H9 (cell line): Measurements from ENCODE around the gene CACTIN. TPM values are rescaled to one million over a fixed set of nuclear protein-coding genes. Genes with fewer than 3 reads are reported as not detected.

ENCODE experiments used
- DNase-seq: peaks from one replicate; pipeline ENCODE4 v3.0.0-alpha.2; 2017
- H2AFZ ChIP-seq: one replicate; pipeline ENCODE4 v1.6.1; 2013; ENCODE audit warnings: mild to moderate bottlenecking, low read length, control low read depth, moderate library complexity
- H2AK5ac ChIP-seq: 2 replicates; pipeline ENCODE4 v1.6.1; 2013; ENCODE audit warnings: low read length, control low read depth, mixed read lengths; ENCODE audit not compliant: insufficient read length
- H2BK120ac ChIP-seq: one replicate; pipeline ENCODE4 v1.6.1; 2013; ENCODE audit warnings: low read depth, mild to moderate bottlenecking, low read length, control low read depth, inconsistent platforms; ENCODE audit not compliant: poor library complexity, severe bottlenecking
- H2BK12ac ChIP-seq: 2 replicates; pipeline ENCODE4 v1.6.1; 2013; ENCODE audit warnings: low read length, control low read depth, mixed read lengths, low read depth; ENCODE audit not compliant: insufficient read length
- H2BK15ac ChIP-seq: 2 replicates; pipeline ENCODE4 v1.6.1; 2013; ENCODE audit warnings: low read depth, low read length, control low read depth
- H2BK20ac ChIP-seq: one replicate; pipeline ENCODE4 v1.6.1; 2013; ENCODE audit warnings: low read depth, mild to moderate bottlenecking, low read length, control low read depth, inconsistent platforms; ENCODE audit not compliant: poor library complexity, severe bottlenecking
- H2BK5ac ChIP-seq: 2 replicates; pipeline ENCODE4 v1.6.1; 2013; ENCODE audit warnings: low read length, control low read depth, mixed read lengths; ENCODE audit not compliant: insufficient read length
- H3K14ac ChIP-seq: 2 replicates; pipeline ENCODE4 v1.6.1; 2013; ENCODE audit warnings: low read length, control low read depth; ENCODE audit not compliant: insufficient read depth
- H3K18ac ChIP-seq: 2 replicates; pipeline ENCODE4 v1.6.1; 2013; ENCODE audit warnings: low read depth, mild to moderate bottlenecking, mixed read lengths, low read length, control low read depth; ENCODE audit not compliant: insufficient read length
- H3K23ac ChIP-seq: 2 replicates; pipeline ENCODE4 v1.6.1; 2013; ENCODE audit warnings: low read length, control low read depth, mixed read lengths, low read depth; ENCODE audit not compliant: insufficient read length
- H3K23me2 ChIP-seq: 2 replicates; pipeline ENCODE4 v1.6.1; 2013; ENCODE audit warnings: low read depth, mild to moderate bottlenecking, mixed read lengths, low read length, control low read depth; ENCODE audit not compliant: insufficient read length, poor library complexity, severe bottlenecking
- H3K27ac ChIP-seq: 2 replicates; pipeline ENCODE4 v1.5.1; 2013; ENCODE audit warnings: low read length, control low read depth, mixed read lengths, low read depth; ENCODE audit not compliant: insufficient read length
- H3K27me3 ChIP-seq: 2 replicates; pipeline ENCODE4 v1.6.1; 2013; ENCODE audit warnings: low read length, control low read depth, inconsistent platforms; ENCODE audit not compliant: insufficient read depth
- H3K4ac ChIP-seq: 2 replicates; pipeline ENCODE4 v1.6.1; 2013; ENCODE audit warnings: low read depth, mild to moderate bottlenecking, control low read depth, inconsistent platforms, low read length, moderate library complexity
- H3K4me1 ChIP-seq: 2 replicates; pipeline ENCODE4 v1.6.1; 2013; ENCODE audit warnings: low read length, control low read depth, inconsistent platforms; ENCODE audit not compliant: insufficient read depth
- H3K4me2 ChIP-seq: 2 replicates; pipeline ENCODE4 v1.6.1; 2013; ENCODE audit warnings: low read length, control low read depth, mixed read lengths; ENCODE audit not compliant: insufficient read length, insufficient read depth
- H3K56ac ChIP-seq: 2 replicates; pipeline ENCODE4 v1.6.1; 2013; ENCODE audit warnings: low read depth, mild to moderate bottlenecking, mixed read lengths, low read length, control low read depth; ENCODE audit not compliant: insufficient read length
- H3K79me1 ChIP-seq: 2 replicates; pipeline ENCODE4 v1.6.1; 2013; ENCODE audit warnings: low read depth, mild to moderate bottlenecking, moderate library complexity, low read length, control low read depth, inconsistent platforms; ENCODE audit not compliant: insufficient read depth, poor library complexity, severe bottlenecking
- H3K79me2 ChIP-seq: 2 replicates; pipeline ENCODE4 v1.6.1; 2013; ENCODE audit warnings: low read length, control low read depth, inconsistent platforms; ENCODE audit not compliant: insufficient read depth
- H3K9ac ChIP-seq: 2 replicates; pipeline ENCODE4 v1.6.1; 2013; ENCODE audit warnings: low read length, control low read depth, mixed read lengths; ENCODE audit not compliant: insufficient read length; ENCODE audit errors: extremely low read depth
- H3K9me3 ChIP-seq: one replicate; pipeline ENCODE4 v1.6.1; 2013; ENCODE audit warnings: low read depth, low read length, inconsistent platforms; ENCODE audit not compliant: control insufficient read depth
- H3T11ph ChIP-seq: one replicate; pipeline ENCODE4 v1.6.1; 2013; ENCODE audit warnings: mild to moderate bottlenecking, low read length, control low read depth, inconsistent platforms
- H4K20me1 ChIP-seq: one replicate; pipeline ENCODE4 v1.6.1; 2013; ENCODE audit not compliant: control insufficient read depth, insufficient read length, insufficient read depth
- H4K5ac ChIP-seq: 2 replicates; pipeline ENCODE4 v1.6.1; 2013; ENCODE audit warnings: low read depth, mild to moderate bottlenecking, mixed read lengths, low read length, control low read depth; ENCODE audit not compliant: insufficient read length
- H4K8ac ChIP-seq: replicated peaks from 2 replicates; pipeline ENCODE4 v1.6.1; 2013; ENCODE audit warnings: low read length, control low read depth, mixed read lengths, low read depth; ENCODE audit not compliant: insufficient read length
- H4K91ac ChIP-seq: 2 replicates; pipeline ENCODE4 v1.6.1; 2013; ENCODE audit warnings: low read depth, mild to moderate bottlenecking, moderate library complexity, mixed read lengths, low read length, control low read depth; ENCODE audit not compliant: insufficient read length
- H3K27ac Mint-ChIP-seq, 3 experiments: 2 replicates in 2 of 3; 3 replicates in 1 of 3; pipeline ENCODE4 v1.8.0; 2020 to 2021; ENCODE audit warnings: mixed read lengths in 3 of 3, mild to moderate bottlenecking in 1 of 3, moderate library complexity in 1 of 3
- H3K27me3 Mint-ChIP-seq: 2 replicates; pipeline ENCODE4 v1.8.0; 2021; ENCODE audit warnings: low read depth, mild to moderate bottlenecking, moderate library complexity, mixed read lengths
- H3K36me3 Mint-ChIP-seq, 3 experiments: 2 replicates in 2 of 3; 3 replicates in 1 of 3; pipeline ENCODE4 v1.8.0; 2020 to 2021; ENCODE audit warnings: low read depth in 3 of 3, mixed read lengths in 3 of 3; ENCODE audit not compliant: insufficient read depth in 1 of 3
- H3K4me1 Mint-ChIP-seq, 2 experiments: 2 replicates each; pipeline ENCODE4 v1.8.0; 2020; ENCODE audit warnings: mixed read lengths in 2 of 2
- H3K4me3 Mint-ChIP-seq, 2 experiments: 2 replicates in 1 of 2; 3 replicates in 1 of 2; pipeline ENCODE4 v1.8.0; 2020 to 2021; ENCODE audit warnings: mild to moderate bottlenecking in 2 of 2, mixed read lengths in 2 of 2, moderate library complexity in 1 of 2
- H3K9me3 Mint-ChIP-seq, 2 experiments: 2 replicates in 1 of 2; 3 replicates in 1 of 2; pipeline ENCODE4 v1.8.0; 2020; ENCODE audit warnings: mild to moderate bottlenecking in 2 of 2, mixed read lengths in 2 of 2, moderate library complexity in 1 of 2
- WGBS: extraction: QIAGEN DNeasy Blood & Tissue Kit; methylation state at CpG from one replicate; pipeline ENCODE4 v1.1.7; 2013; ENCODE audit warnings: missing lambda C conversion rate, low lambda C conversion rate, mixed read lengths; ENCODE audit not compliant: insufficient read length; ENCODE audit errors: extremely low coverage; 5-methylcytosine and 5-hydroxymethylcytosine counted together
- total RNA-seq: library from RNA; stranded (reverse); gene quantifications from 2 replicates; pipeline ENCODE4 v1.2.1, GENCODE V29; 2021
- TF ChIP-seq, protein P1 (sequence below): fragments of 200-600 bp; sonication (generic); conservative IDR thresholded peaks from 3 replicates; pipeline ENCODE4 v1.8.0; 2021; ENCODE audit warnings: antibody characterized with exemption, mild to moderate bottlenecking

CACTIN gene
- total RNA-seq, 1 experiment from 2014 or later: 37.3 TPM

GRCh38 chr19:3580156-3580934 lies 46.2 kb downstream of the CACTIN start:
- no peaks in the 10 kb centered on the region for H4K20me1 ChIP-seq
- no peak overlapping the region for H3T11ph ChIP-seq
- Mint-ChIP-seq H3K4me1 (peaks cover 7 to 14% of the 10 kb centered on the region in 2 experiments), H3K27ac (no peak overlapping the region), H3K4me3 (no peak overlapping the region), H3K27me3 (peaks cover 49% of the 10 kb centered on the region), H3K9me3 (no peaks in the 10 kb centered on the region; a peak in 1 of 5 replicates), H3K36me3 (peaks cover 2 to 3% (median 3%) of the 10 kb centered on the region in 3 experiments; a peak in 6 of 7 replicates)
- H4K91ac ChIP-seq: no peak overlapping the region
- H3K9ac ChIP-seq: no peak overlapping the region
- H3K79me1 ChIP-seq: no peaks in the 10 kb centered on the region
- H3K27ac ChIP-seq: no peak overlapping the region
- H3K4me2 ChIP-seq: no peak overlapping the region
- no peaks in the 10 kb centered on the region for H3K79me2 ChIP-seq
- no peak overlapping the region for H3K56ac ChIP-seq
- no peaks in the 10 kb centered on the region; the same call in 1 of the 2 replicates for H3K27me3 ChIP-seq
- no peak overlapping the region for H3K4ac ChIP-seq
- H2BK5ac ChIP-seq: no peak overlapping the region
- no peak overlapping the region for H3K18ac ChIP-seq
- WGBS: no CpG with 5 or more reads among the region's 11 CpGs
- no peak overlapping the region for H3K23ac ChIP-seq
- TF ChIP-seq, protein P1, sequence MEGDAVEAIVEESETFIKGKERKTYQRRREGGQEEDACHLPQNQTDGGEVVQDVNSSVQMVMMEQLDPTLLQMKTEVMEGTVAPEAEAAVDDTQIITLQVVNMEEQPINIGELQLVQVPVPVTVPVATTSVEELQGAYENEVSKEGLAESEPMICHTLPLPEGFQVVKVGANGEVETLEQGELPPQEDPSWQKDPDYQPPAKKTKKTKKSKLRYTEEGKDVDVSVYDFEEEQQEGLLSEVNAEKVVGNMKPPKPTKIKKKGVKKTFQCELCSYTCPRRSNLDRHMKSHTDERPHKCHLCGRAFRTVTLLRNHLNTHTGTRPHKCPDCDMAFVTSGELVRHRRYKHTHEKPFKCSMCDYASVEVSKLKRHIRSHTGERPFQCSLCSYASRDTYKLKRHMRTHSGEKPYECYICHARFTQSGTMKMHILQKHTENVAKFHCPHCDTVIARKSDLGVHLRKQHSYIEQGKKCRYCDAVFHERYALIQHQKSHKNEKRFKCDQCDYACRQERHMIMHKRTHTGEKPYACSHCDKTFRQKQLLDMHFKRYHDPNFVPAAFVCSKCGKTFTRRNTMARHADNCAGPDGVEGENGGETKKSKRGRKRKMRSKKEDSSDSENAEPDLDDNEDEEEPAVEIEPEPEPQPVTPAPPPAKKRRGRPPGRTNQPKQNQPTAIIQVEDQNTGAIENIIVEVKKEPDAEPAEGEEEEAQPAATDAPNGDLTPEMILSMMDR: no peak
- H2BK120ac ChIP-seq: no peak overlapping the region
- DNase-seq: no peak
- no peak overlapping the region for H4K5ac ChIP-seq
- H2AFZ ChIP-seq: no peak overlapping the region
- no peak overlapping the region for H2BK12ac ChIP-seq
- H3K23me2 ChIP-seq: peaks cover 15% of the 10 kb centered on the region
- H2AK5ac ChIP-seq: no peak overlapping the region
- no peak overlapping the region for H2BK15ac ChIP-seq
- H4K8ac ChIP-seq: no peak overlapping the region
- no peaks in the 10 kb centered on the region for H3K4me1 ChIP-seq
- no peak overlapping the region for H2BK20ac ChIP-seq
- no peaks in the 10 kb centered on the region for H3K9me3 ChIP-seq
- H3K14ac ChIP-seq: no peak overlapping the region
